Coronary artery (tissue), 2 donors: ENCODE measurements around the gene ELF4.

Source experiments
- DNase-seq: peaks from one replicate; pipeline ENCODE4 v3.0.0-alpha.2; 2017; ENCODE audit warnings: low spot score
- H3K27ac ChIP-seq, 2 donors: fragments of 200-600 bp; sonication (generic); one replicate each; pipeline ENCODE4 v1.5.1; 2016 to 2019
- H3K4me3 ChIP-seq: fragments of 200-600 bp; sonication (generic); 2 replicates; pipeline ENCODE4 v1.5.1; 2016; ENCODE audit warnings: mild to moderate bottlenecking, moderate library complexity
- TF ChIP-seq, protein P1 (sequence below): fragments of 200-600 bp; sonication (generic); IDR thresholded peaks from one replicate; pipeline ENCODE4 v1.5.1; 2019; ENCODE audit warnings: antibody characterized with exemption

The ELF4 gene

DNA sequence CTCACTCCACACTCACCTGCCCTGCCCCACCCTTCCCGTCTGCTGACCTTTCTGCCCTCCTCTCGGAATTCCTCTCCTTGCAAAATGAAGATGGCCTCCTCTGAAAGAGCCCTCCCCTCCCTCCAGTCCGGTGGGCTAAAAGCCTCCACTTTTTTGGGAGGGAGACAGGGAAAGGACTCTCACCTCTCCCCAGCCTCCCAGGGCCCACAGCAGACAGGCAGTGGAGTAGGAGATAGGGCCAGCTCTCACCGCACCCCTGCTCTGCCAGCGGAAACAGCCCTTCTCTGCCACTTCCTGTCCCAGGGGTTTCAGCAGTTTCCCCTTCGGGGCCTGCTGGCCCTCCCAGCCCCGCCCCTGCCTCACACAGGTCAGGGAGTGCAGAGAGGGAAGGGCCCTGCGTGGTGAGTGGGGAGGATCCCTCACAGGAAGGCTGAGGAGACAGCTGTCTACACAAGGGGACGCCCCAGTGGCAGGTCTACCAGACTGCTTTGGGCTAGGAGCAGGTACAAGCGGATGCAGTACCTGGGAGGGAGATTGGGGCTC lies 18.2 kb downstream of the ELF4 start:
- TF ChIP-seq, protein P1, sequence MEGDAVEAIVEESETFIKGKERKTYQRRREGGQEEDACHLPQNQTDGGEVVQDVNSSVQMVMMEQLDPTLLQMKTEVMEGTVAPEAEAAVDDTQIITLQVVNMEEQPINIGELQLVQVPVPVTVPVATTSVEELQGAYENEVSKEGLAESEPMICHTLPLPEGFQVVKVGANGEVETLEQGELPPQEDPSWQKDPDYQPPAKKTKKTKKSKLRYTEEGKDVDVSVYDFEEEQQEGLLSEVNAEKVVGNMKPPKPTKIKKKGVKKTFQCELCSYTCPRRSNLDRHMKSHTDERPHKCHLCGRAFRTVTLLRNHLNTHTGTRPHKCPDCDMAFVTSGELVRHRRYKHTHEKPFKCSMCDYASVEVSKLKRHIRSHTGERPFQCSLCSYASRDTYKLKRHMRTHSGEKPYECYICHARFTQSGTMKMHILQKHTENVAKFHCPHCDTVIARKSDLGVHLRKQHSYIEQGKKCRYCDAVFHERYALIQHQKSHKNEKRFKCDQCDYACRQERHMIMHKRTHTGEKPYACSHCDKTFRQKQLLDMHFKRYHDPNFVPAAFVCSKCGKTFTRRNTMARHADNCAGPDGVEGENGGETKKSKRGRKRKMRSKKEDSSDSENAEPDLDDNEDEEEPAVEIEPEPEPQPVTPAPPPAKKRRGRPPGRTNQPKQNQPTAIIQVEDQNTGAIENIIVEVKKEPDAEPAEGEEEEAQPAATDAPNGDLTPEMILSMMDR: no peak
- Histone ChIP-seq H3K27ac (peak overlapping the region in 1 of 2 donors; percentile 16), H3K4me3 (no peak overlapping the region)
- DNase-seq: no peak

- no peak for DNase-seq
- Histone ChIP-seq H3K27ac (no peak overlapping the region), H3K4me3 (no peak overlapping the region)
- TF ChIP-seq, protein P1: no peak
Measured at GRCh38 chrX:130090364-130090763, 19.9 kb downstream of the ELF4 start.

GRCh38 chrX:130086447-130087206 lies 23.7 kb downstream of the ELF4 start:
- DNase-seq: no peak
- peak overlapping the region in 1 of 2 donors; percentile 10 for H3K27ac ChIP-seq
- H3K4me3 ChIP-seq: no peak overlapping the region
- TF ChIP-seq, protein P1: no peak

GRCh38 chrX:130085551-130086446 lies 24.5 kb downstream of the ELF4 start:
- TF ChIP-seq, protein P1: no peak
- Histone ChIP-seq H3K4me3 (no peak overlapping the region), H3K27ac (peak overlapping the region in 1 of 2 donors; percentile 55)
- no peak for DNase-seq

- Histone ChIP-seq H3K4me3 (no peak overlapping the region), H3K27ac (peak overlapping the region in 1 of 2 donors; percentile 55)
- DNase-seq: no peak
- TF ChIP-seq, protein P1: no peak
Measured at GRCh38 chrX:130084631-130085237, 25.6 kb downstream of the ELF4 start.

DNA sequence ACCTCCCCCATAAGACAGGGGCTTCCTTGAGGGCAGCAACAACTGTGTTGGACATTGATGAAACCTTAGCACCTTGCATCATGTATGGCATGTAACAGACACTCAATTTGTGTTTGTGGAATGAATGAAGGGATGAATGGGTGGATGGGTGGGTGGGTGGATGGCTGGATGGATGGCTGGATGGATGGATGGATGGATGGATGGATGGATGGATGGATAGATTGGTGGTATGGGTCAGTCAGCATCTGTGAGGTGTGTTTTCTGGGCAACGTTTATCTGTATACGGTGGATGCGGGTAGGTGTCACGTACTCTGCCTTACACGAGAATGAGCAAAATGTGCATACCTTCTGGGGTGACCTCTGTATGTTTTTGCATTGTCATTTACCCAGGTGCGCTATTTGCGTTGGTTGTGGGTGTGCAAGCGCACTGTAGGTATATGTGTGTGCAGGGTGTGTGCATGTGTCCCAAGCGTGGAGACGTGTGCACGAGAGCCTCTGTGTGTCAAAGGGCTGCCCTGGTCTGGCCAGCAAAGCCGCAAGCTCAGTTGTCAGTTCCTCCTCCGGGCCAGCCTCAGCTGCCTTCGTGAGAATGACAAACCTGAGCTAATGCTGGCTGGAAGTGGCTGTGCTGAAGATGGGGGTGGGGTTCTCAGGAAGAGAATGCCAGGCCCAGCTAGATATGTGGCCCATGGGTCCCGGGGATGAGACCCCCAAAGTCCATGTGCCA lies 26.5 kb downstream of the ELF4 start:
- DNase-seq: no peak
- TF ChIP-seq, protein P1: no peak
- Histone ChIP-seq H3K27ac (peak overlapping the region in 1 of 2 donors; percentile 55), H3K4me3 (no peak overlapping the region)
